Naive B cell (primary cell): ENCODE data around the gene SFT2D1. TPM values are rescaled to one million over a fixed set of nuclear protein-coding genes. Genes with fewer than 3 reads are reported as not detected.
"Not testable (repeated sequence)": the region's sequence is repeated elsewhere in the genome, so short reads cannot be mapped to it uniquely, and the experiment has no call there.

Experiments used
- ATAC-seq, 2 donors: fragments of 150-1000 bp; cut with Tn5 transposase; 2 replicates each; pipeline ENCODE4 v1.10.0; 2021; ENCODE audit warnings: low read depth in 2 of 2, mild to moderate bottlenecking in 2 of 2, moderate library complexity in 2 of 2
- DNase-seq: peaks from one replicate; pipeline ENCODE4 v3.0.0; 2022
- H3K27ac Mint-ChIP-seq, 6 donors: one replicate each; pipeline ENCODE4 v1.8.0; 2020 to 2022; ENCODE audit warnings: mild to moderate bottlenecking in 6 of 6, mixed read lengths in 6 of 6, moderate library complexity in 5 of 6, inconsistent platforms in 2 of 6
- H3K27me3 Mint-ChIP-seq, 3 donors: one replicate each; pipeline ENCODE4 v1.8.0; 2021 to 2022; ENCODE audit warnings: mixed read lengths in 3 of 3, mild to moderate bottlenecking in 1 of 3
- H3K36me3 Mint-ChIP-seq, 2 donors: one replicate each; pipeline ENCODE4 v1.8.0; 2020 to 2022; ENCODE audit warnings: mixed read lengths in 2 of 2, inconsistent platforms in 1 of 2, mild to moderate bottlenecking in 1 of 2
- H3K4me1 Mint-ChIP-seq, 3 donors: one replicate each; pipeline ENCODE4 v1.8.0; 2020 to 2022; ENCODE audit warnings: mixed read lengths in 3 of 3, inconsistent platforms in 1 of 3, mild to moderate bottlenecking in 1 of 3, moderate library complexity in 1 of 3
- H3K4me3 Mint-ChIP-seq, 8 donors: one replicate each; pipeline ENCODE4 v1.8.0; 2020 to 2022; ENCODE audit warnings: mild to moderate bottlenecking in 8 of 8, mixed read lengths in 8 of 8, moderate library complexity in 8 of 8, inconsistent platforms in 2 of 8
- H3K9me3 Mint-ChIP-seq, 7 donors: one replicate each; pipeline ENCODE4 v1.8.0; 2020 to 2022; ENCODE audit warnings: mixed read lengths in 7 of 7, mild to moderate bottlenecking in 5 of 7, inconsistent platforms in 2 of 7, moderate library complexity in 1 of 7
- polyA plus RNA-seq, 6 donors: library from polyadenylated mRNA; unstranded; fragments of 300-500 nt; fragmentation: Illumina TruSeq; gene quantifications; one replicate each; pipeline ENCODE4 v1.2.3, GENCODE V29; 2021; ENCODE audit warnings: low read depth in 6 of 6

The SFT2D1 gene
- polyA plus RNA-seq, 6 donors from 2014 or later, result 95.5 to 172 (median 109) TPM

DNA sequence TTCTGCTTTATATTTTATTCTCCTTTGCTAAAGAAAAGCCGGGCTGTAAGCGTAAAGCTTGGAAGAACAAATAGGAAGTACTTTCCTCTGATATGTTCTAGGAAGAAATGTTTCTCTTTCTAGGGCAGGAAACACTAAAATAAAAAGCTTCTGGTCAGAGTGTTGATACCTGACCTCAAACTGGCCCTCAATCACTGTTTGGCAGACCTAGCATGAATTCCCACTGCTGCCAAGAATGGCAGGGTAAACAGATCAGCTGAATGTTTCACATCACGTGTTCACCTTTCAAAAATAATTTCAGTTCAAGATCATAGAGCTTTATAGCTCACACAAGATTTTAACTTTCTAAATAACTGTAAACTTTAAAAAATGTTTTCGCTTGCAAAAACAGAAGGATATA, 37.5 kb upstream of the SFT2D1 start:
- DNase-seq (no peak), ATAC-seq (no peak)
- Mint-ChIP-seq H3K4me3 (peak overlapping the region in 1 of 8 donors; percentile 100), H3K4me1 (peaks cover 10 to 19% (median 14%) of the 10 kb centered on the region in 3 donors), H3K36me3 (no peaks in the 10 kb centered on the region), H3K27me3 (no peaks in the 10 kb centered on the region), H3K27ac (no peak overlapping the region), H3K9me3 (no peaks in the 10 kb centered on the region)

- Mint-ChIP-seq H3K4me3 (no peak overlapping the region), H3K27me3 (no peaks in the 10 kb centered on the region), H3K27ac (no peak overlapping the region), H3K9me3 (no peaks in the 10 kb centered on the region), H3K4me1 (peaks cover 10 to 15% (median 14%) of the 10 kb centered on the region in 3 donors), H3K36me3 (no peaks in the 10 kb centered on the region)
- ATAC-seq, result no peak
- no peak for DNase-seq
These were observed 36.8 kb upstream of the SFT2D1 start for GRCh38 chr6:166379103-166379586.

DNA sequence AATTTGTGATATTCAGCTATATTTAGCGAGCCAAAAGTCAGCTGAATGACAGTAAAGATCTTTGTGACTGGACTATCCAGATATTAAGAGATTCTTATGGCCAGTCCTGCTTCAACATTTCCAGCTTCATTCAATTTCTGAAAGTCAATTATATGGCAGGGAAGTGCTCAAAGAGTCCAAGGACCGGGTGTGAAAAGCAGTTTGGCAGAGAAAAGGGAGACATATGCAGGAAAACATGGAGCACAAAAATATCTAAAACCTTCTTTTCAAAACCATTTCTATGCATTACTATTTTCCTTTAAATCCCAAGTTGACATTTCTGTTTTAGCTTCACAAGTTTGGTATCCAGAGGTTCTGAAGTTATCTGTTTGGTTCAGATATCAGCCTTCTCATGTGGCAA, 35.4 kb upstream of the SFT2D1 start:
- H3K36me3 Mint-ChIP-seq, result no peaks in the 10 kb centered on the region
- ATAC-seq (no peak), DNase-seq (no peak)
- no peaks in the 10 kb centered on the region for H3K9me3 Mint-ChIP-seq
- no peak overlapping the region for H3K4me3 Mint-ChIP-seq
- H3K27me3 Mint-ChIP-seq, result no peaks in the 10 kb centered on the region
- no peak overlapping the region for H3K27ac Mint-ChIP-seq
- H3K4me1 Mint-ChIP-seq, result peaks cover 8 to 12% (median 10%) of the 10 kb centered on the region in 3 donors

- no peak for ATAC-seq
- Mint-ChIP-seq H3K27me3 (no peaks in the 10 kb centered on the region), H3K4me3 (no peak overlapping the region), H3K9me3 (no peaks in the 10 kb centered on the region), H3K4me1 (no peaks in the 10 kb centered on the region), H3K27ac (no peak overlapping the region), H3K36me3 (no peaks in the 10 kb centered on the region)
- DNase-seq, result no peak
These were observed 32.7 kb upstream of the SFT2D1 start for GRCh38 chr6:166375013-166375412.

DNA sequence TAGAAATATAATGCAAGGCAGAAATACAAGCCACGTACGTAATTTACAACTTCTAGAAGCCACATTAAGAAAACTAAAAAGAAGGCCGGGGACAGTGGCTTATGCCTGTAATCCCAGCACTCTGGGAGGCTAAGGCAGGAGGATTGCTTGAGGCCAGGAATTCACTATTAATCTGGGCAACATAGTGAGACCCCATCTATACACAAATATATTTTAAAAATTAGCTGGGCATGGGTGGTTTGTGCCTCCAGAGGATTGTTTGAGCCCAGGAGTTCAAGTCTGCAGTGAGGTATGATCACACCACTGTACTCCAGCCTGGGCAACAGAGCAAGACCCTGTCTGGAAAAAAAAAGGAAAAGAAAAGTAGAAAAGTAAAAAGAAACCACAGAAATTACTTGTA, 28.1 kb upstream of the SFT2D1 start:
- no peak overlapping the region for H3K4me3 Mint-ChIP-seq
- peaks cover 0 to 5% of the 10 kb centered on the region in 2 donors for H3K36me3 Mint-ChIP-seq
- no peak for ATAC-seq
- H3K27ac Mint-ChIP-seq, result no peak overlapping the region
- no peak for DNase-seq
- no peaks in the 10 kb centered on the region for H3K4me1 Mint-ChIP-seq
- H3K27me3 Mint-ChIP-seq, result no peaks in the 10 kb centered on the region
- H3K9me3 Mint-ChIP-seq, result no peaks in the 10 kb centered on the region

DNA sequence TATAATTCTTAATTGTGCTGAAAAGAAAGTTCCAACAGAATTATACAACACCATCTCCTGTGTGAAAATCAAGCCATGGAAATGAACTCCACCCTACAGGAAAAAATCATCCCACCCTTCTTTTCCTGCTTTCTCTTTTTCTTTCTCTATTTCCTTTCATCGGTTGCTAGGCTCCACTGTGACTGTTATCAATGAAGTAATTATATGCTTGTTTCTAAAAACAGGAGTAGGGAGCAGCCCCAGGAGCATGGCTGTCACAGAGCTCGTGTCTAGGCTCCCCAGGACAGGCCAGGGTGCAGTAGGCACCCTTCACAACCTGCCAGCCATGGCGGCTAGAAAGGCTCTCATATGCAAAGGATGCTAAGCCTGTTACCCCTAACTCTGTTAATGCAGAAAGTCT, 27.4 kb upstream of the SFT2D1 start:
- H3K27me3 Mint-ChIP-seq, result no peaks in the 10 kb centered on the region
- peaks cover 0 to 5% of the 10 kb centered on the region in 2 donors for H3K36me3 Mint-ChIP-seq
- H3K4me1 Mint-ChIP-seq, result no peaks in the 10 kb centered on the region
- ATAC-seq (no peak), DNase-seq (no peak)
- H3K9me3 Mint-ChIP-seq, result no peaks in the 10 kb centered on the region
- no peak overlapping the region for H3K4me3 Mint-ChIP-seq
- no peak overlapping the region for H3K27ac Mint-ChIP-seq

DNA sequence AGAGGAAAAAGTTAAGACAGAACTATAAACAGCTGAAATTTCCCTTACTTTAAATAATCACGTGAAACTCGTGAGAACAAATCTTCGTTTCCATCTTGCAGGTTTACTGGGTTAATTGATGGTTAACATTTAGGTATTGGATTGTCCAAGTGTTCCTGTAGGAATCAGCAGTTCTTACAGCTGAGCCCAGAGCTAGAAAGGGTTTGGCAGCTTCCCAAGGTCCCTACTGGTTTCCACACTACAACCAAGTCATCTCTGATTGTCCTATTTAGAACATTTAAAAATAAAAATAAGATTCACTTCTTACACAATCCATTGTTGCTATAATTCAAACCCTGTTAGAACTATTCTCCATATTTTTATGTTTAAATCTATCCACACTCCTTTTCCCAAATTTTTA, 24.6 kb upstream of the SFT2D1 start:
- Mint-ChIP-seq H3K27me3 (no peaks in the 10 kb centered on the region), H3K9me3 (no peaks in the 10 kb centered on the region), H3K27ac (no peak overlapping the region), H3K4me1 (no peaks in the 10 kb centered on the region), H3K36me3 (peaks cover 0 to 10% of the 10 kb centered on the region in 2 donors), H3K4me3 (no peak overlapping the region)
- no peak for DNase-seq
- ATAC-seq, result no peak

GRCh38 chr6:166365806-166366205, 23.5 kb upstream of the SFT2D1 start:
- Mint-ChIP-seq H3K4me1 (no peaks in the 10 kb centered on the region), H3K27me3 (no peaks in the 10 kb centered on the region), H3K9me3 (no peaks in the 10 kb centered on the region), H3K36me3 (peaks cover 0 to 10% of the 10 kb centered on the region in 2 donors), H3K4me3 (no peak overlapping the region), H3K27ac (peak overlapping the region in 1 of 6 donors; percentile 66)
- DNase-seq (no peak), ATAC-seq (no peak)

DNA sequence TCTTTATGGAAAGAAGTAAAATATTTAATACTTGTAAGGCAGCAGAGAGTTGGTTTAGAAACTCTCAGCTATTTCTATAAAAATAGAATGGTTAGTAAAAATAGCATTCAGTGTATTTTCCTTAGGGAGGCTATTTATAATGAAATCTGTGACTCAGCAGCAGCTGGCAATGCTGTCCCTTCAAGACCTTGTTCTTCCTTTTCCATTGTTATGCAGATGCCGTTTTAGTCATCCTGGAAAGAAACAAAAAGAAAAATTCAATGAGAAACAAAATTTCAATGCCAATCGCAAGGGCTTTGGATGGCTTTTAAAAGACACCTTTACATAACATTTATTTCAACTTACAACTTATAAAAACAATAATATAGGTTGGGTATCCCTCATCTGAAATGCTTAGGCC, 22.9 kb upstream of the SFT2D1 start:
- Mint-ChIP-seq H3K4me1 (no peaks in the 10 kb centered on the region), H3K9me3 (no peaks in the 10 kb centered on the region), H3K36me3 (peaks cover 0 to 10% of the 10 kb centered on the region in 2 donors), H3K27me3 (no peaks in the 10 kb centered on the region), H3K27ac (no peak overlapping the region), H3K4me3 (no peak overlapping the region)
- no peak for ATAC-seq
- DNase-seq, result no peak

- peak overlapping the region in 1 of 8 donors; percentile 15 for H3K4me3 Mint-ChIP-seq
- peaks cover 0 to 1% (median 0%) of the 10 kb centered on the region in 7 donors for H3K9me3 Mint-ChIP-seq
- ATAC-seq (no peak), DNase-seq (no peak)
- H3K27me3 Mint-ChIP-seq, result no peaks in the 10 kb centered on the region
- H3K27ac Mint-ChIP-seq, result peak overlapping the region in 2 of 6 donors; percentile 14 to 60
- peaks cover 0 to 10% of the 10 kb centered on the region in 2 donors for H3K36me3 Mint-ChIP-seq
- no peaks in the 10 kb centered on the region for H3K4me1 Mint-ChIP-seq
These were observed 22.1 kb upstream of the SFT2D1 start for GRCh38 chr6:166364456-166364855.

DNA sequence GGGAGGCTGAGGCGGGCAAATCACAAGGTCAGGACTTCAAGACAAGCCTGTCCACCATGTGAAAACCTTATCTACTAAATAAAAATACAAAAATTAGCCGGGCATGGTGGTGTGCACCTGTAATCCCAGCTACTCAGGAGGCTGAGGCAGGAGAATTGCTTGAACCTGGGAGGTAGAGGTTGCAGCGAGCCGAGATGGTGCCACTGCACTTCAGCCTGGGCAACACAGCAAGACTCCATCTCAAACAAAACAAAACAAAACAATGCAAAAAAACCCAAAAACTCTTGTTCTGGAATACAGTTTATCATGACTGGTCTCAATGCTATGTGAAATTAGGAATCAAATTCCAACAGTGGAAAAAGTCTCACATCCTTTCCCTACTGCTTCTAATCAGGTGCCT, 20.1 kb upstream of the SFT2D1 start:
- not testable (repeated sequence) for H3K9me3 Mint-ChIP-seq, H3K27ac Mint-ChIP-seq, H3K27me3 Mint-ChIP-seq, H3K4me1 Mint-ChIP-seq, DNase-seq, ATAC-seq, H3K4me3 Mint-ChIP-seq
- peaks cover 7 to 10% of the 10 kb centered on the region in 2 donors for H3K36me3 Mint-ChIP-seq

DNA sequence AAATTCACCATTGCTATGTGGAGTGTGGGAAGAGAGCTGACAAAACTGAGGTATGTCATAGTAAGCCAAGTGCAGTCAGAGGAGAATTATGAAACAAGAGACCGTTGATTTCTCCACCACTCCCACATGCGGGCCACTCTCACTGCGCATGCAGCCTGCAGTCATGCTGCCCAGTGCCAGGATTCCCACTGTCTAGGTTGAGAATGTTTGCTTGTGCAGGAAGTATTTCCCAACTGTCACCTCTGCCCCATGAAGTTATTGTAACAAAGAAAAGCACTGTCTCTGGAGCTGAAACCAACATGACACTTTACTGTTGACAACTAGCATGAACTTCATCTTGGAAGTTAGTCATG, 18.7 kb upstream of the SFT2D1 start:
- H3K9me3 Mint-ChIP-seq, result peaks cover 0 to 10% (median 6%) of the 10 kb centered on the region in 7 donors
- no peaks in the 10 kb centered on the region for H3K4me1 Mint-ChIP-seq
- H3K4me3 Mint-ChIP-seq, result no peak overlapping the region
- no peak for DNase-seq
- H3K27me3 Mint-ChIP-seq, result peaks cover 0 to 7% (median 4%) of the 10 kb centered on the region in 3 donors
- no peak for ATAC-seq
- H3K27ac Mint-ChIP-seq, result no peak overlapping the region
- peaks cover 7 to 10% of the 10 kb centered on the region in 2 donors for H3K36me3 Mint-ChIP-seq

GRCh38 chr6:166360243-166361076, 18.1 kb upstream of the SFT2D1 start:
- Mint-ChIP-seq H3K36me3 (peaks cover 6 to 7% of the 10 kb centered on the region in 2 donors), H3K27ac (no peak overlapping the region), H3K4me1 (no peaks in the 10 kb centered on the region), H3K27me3 (peaks cover 0 to 7% (median 4%) of the 10 kb centered on the region in 3 donors), H3K4me3 (no peak overlapping the region), H3K9me3 (peaks cover 0 to 10% (median 6%) of the 10 kb centered on the region in 7 donors)
- ATAC-seq (no peak), DNase-seq (no peak)

DNA sequence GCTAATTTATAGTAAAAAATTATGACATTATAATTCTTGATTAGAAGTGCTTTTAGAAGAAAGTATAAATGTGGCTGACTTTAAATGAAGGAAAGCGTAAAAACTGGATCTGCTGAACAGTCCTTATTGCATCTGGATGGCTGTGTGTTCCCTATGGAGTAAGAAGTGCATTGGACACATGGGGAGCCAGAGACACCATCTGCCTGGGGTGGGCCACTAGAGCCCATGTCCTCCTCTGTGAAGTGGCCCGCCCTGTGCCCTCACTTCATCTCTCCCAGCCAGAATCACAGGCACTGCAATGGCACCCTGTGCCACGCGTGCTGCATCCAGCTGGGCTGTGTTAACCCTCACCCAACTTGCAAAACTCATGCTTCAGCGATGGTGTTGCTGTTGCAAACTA, 13.2 kb upstream of the SFT2D1 start:
- Mint-ChIP-seq H3K4me3 (no peak overlapping the region), H3K27ac (no peak overlapping the region), H3K36me3 (peaks cover 0 to 7% of the 10 kb centered on the region in 2 donors), H3K9me3 (peaks cover 0 to 10% (median 9%) of the 10 kb centered on the region in 7 donors), H3K27me3 (peaks cover 0 to 7% (median 4%) of the 10 kb centered on the region in 3 donors), H3K4me1 (peaks cover 4 to 15% (median 11%) of the 10 kb centered on the region in 3 donors)
- ATAC-seq (no peak), DNase-seq (no peak)
